ENCODE measurements around the gene ANKRD66. TPM values are rescaled to one million over a fixed set of nuclear protein-coding genes. Genes with fewer than 3 reads are reported as not detected.

The ANKRD66 gene
- total RNA-seq, 4 donors from 2014 or later, result not detected

GRCh38 chr6:46796848-46797580 lies 50.3 kb downstream of the ANKRD66 start:
- DNase-seq (ENCODE audit: low spot score), result no peak
- no peak for TF ChIP-seq CTCF (IDR thresholded peaks at IDR 0.05)
- no peak for ATAC-seq (ENCODE audit: low FRiP score)

GRCh38 chr6:46799657-46800056 lies 52.9 kb downstream of the ANKRD66 start:
- DNase-seq (ENCODE audit: low spot score) (no peak), ATAC-seq (ENCODE audit: low FRiP score) (no peak)
- no peak for TF ChIP-seq CTCF (IDR thresholded peaks at IDR 0.05)

- no peak for TF ChIP-seq CTCF (IDR thresholded peaks at IDR 0.05)
- DNase-seq (ENCODE audit: low spot score) (no peak), ATAC-seq (ENCODE audit: low FRiP score) (no peak)
Observed at GRCh38 chr6:46808806-46809205, 62.1 kb downstream of the ANKRD66 start.

Other genes with a start within 250 kb of the ANKRD66 start
- 10 to 100 TPM in 1 of 4 donors, 1 to 10 TPM in 3; 2.8 to 13.1 (median 5.4) TPM for gene CYP39A1, start 94.1 kb upstream of the ANKRD66 start, total RNA-seq
- gene SLC25A27, start 94.0 kb upstream of the ANKRD66 start, total RNA-seq, result 10 to 100 TPM; 10.1 to 39.6 (median 27.9) TPM
- gene TDRD6, start 59.0 kb upstream of the ANKRD66 start, total RNA-seq, result 1 to 10 TPM in 1 of 4 donors, under 1 TPM in 3; 0.12 to 1.6 (median 0.59) TPM
- gene PLA2G7, start 11.6 kb upstream of the ANKRD66 start, total RNA-seq, result 10 to 100 TPM in 1 of 4 donors, 1 to 10 TPM in 3; 1.0 to 24.4 (median 3.2) TPM
- not detected for gene MEP1A, start 46.5 kb downstream of the ANKRD66 start, total RNA-seq
- 100 to 1,000 TPM in 1 of 4 donors, 10 to 100 TPM in 3; 29.7 to 324 (median 74.1) TPM for gene ADGRF5, start 175.0 kb downstream of the ANKRD66 start, total RNA-seq

All from omental fat pad (tissue), 4 donors.